Motor neuron (in vitro differentiated cells): ENCODE measurements around the gene LIG4. TPM values are rescaled to one million over a fixed set of nuclear protein-coding genes. Genes with fewer than 3 reads are reported as not detected.
A peak's percentile ranks its signal among the peaks of the same experiment; 100 is the strongest.

Source experiments
- ATAC-seq, 8 experiments: fragments of 200-7000 bp; cut with Tn5 transposase; replicated peaks in 6 of 8; 2 replicates each; pipeline ENCODE4 v1.8.0; 2021; ENCODE audit warnings: mild to moderate bottlenecking in 8 of 8, moderate library complexity in 8 of 8
- H3K27ac ChIP-seq, 2 donors: fragments of 250-450 bp; sonication (Bioruptor Pico); 2 replicates each; pipeline ENCODE4 v1.9.0; 2021; ENCODE audit warnings: antibody characterized with exemption in 2 of 2, mild to moderate bottlenecking in 2 of 2, moderate library complexity in 1 of 2
- H3K4me1 ChIP-seq, 2 donors: fragments of 250-450 bp; sonication (Bioruptor Pico); replicated peaks in 1 of 2; 2 replicates each; pipeline ENCODE4 v1.6.1; 2021; ENCODE audit warnings: antibody characterized with exemption in 2 of 2, mild to moderate bottlenecking in 2 of 2, moderate library complexity in 1 of 2
- H3K4me3 ChIP-seq, 5 donors: fragments of 250-450 bp; sonication (Bioruptor Pico); 2 replicates each; pipeline ENCODE4 v1.9.0; 2021; ENCODE audit warnings: antibody characterized with exemption in 5 of 5, mild to moderate bottlenecking in 5 of 5, moderate library complexity in 4 of 5
- WGBS, 10 experiments: fragments of 450-650 bp; shearing (Covaris generic); methylation state at CpG; one replicate each; pipeline ENCODE4 v1.0.0; 2022; 5-methylcytosine and 5-hydroxymethylcytosine counted together
- in situ Hi-C, 9 experiments: fragments of 400-800 bp; cut with MboI; loops; one replicate each; pipeline ENCODE4 v1.15.0; 2021; ENCODE audit warnings: low sequenced_read_pairs in 9 of 9, low pct_unique_long_range_greater_than_20kb in 2 of 9; ENCODE audit not compliant: unreplicated experiment in 9 of 9
- total RNA-seq, 8 experiments: library from RNA; unstranded; fragments of 300-600 nt; gene quantifications; 2 replicates each; pipeline versions ENCODE4 v1.2.3 to v1.2.4, GENCODE V29; 2022

Gene LIG4
- 10 to 100 TPM; 11.6 to 24.3 (median 20.3) TPM for total RNA-seq

DNA sequence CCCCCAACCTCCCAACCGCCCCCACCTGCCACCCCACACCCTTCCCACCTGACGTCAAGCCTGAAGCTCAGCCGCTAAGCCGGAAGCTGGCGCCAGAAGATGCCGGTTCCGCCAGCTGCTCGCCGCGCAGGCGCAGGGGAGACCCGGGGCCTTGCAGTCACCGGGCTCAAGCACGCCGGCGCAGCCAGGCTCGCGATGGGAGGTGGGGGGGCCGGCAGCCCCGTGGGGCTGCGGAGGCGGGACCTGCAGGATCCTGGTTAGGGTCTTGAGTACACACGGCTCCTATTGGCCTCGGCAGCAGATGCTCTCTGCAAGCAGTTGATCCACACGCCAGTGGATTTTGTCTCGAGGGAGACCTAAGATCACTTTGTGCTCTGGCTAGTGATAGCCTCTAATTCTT is at the start of gene LIG4:
TSS of gene LIG4 (minus strand) at position 101 of the 400 bp plus-strand sequence. CDS start 4,268 bp downstream, outside the sequence.
- Histone ChIP-seq H3K4me1 (peaks cover 13 to 26% of the 10 kb centered on the region in 2 donors), H3K27ac (peak within 1 kb of the TSS; percentile 18 to 20), H3K4me3 (peak within 1 kb of the TSS; percentile 49 to 59 (median 51))
- 0 to 20% (median 0%) methylated on average over 1 to 4 of the region's 26 CpGs; no CpG with 5 or more reads in 3 of the 10 experiments for WGBS, 10 experiments
- in situ Hi-C loops, result no loop called here
- ATAC-seq, result peak; percentile 59 to 86 (median 82)

DNA sequence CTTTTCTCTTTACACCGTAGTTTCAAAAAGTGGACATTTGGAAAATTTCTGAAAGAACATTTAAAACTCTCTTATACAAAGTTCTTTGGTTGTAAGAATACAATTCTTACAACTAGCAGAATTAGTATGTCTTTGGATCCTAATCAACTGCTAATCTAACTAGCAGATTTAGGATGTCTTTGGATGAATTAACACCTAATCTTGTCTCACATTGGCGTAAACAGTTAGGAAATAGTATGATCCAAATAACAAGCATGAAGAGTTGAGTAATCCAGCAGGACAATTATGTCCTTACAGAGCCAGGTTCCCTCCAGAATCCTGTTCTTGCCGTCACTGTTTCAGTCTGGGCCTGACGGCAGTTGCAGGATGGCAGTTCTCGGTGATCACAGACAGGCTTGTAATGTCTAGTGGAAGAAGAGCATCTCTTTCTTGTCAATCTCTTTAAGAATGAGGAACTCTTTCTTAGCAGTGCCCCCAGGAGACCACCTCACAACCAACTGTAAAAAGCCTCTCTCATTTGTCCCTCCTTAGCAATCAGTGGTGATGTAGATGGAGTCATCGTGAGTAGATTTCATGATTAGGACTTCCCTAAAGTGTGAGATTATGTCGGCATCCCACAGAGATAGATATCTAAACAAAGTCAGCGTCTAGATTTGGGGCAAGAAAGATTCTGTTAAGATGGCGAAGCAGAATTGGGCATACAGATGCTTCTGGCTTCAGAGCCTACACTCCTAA is 48.5 kb upstream of the LIG4 start:
- no peak for ATAC-seq
- in situ Hi-C loops, result no loop called here
- Histone ChIP-seq H3K27ac (no peak overlapping the region), H3K4me3 (no peak overlapping the region), H3K4me1 (no peaks in the 10 kb centered on the region)
- 74 to 100% (median 95%) methylated on average over 2 to 8 of the region's 9 CpGs; no CpG with 5 or more reads in 1 of the 10 experiments for WGBS, 10 experiments

DNA sequence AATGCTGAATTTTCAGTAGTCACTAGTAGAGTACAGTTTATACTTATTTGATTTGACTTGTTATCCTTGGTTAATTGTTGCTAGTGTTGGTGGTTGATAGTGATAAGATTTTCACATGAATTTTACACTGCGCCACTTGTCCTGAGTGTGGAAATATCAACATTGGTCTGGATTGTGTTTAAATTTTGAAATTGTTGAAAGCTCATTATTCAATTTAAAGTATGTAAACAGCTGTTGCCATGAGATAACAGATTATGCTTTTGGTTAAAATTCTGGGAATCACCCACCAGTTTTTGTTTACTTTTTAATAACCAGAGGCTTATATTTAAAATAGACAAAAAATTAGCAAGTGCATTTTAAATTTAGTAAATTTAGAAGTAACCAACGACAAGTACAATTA is 41.9 kb upstream of the LIG4 start:
- in situ Hi-C loops, result no loop called here
- WGBS, 10 experiments, result 23 to 92% (median 61%) methylated on average over 2 of the region's 2 CpGs; no CpG with 5 or more reads in 2 of the 10 experiments
- H3K4me1 ChIP-seq, result no peaks in the 10 kb centered on the region

DNA sequence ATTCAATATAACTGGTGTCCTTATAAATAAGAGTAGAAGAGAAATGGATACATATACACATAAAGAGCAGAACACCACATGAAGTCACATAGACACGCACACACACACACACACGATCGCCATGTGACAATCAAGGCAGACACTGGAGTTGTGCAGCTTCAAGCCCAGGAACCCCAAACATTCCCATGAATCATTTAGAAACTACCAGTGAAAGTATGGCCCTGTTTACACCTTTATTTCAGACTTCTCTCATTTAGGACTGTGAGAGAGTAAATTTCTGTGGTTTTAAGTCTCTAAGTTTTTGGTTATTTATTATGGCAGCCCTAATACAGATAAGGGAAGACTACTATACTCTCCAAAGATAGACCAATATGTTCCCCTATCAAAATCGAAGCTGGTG is 33.8 kb upstream of the LIG4 start:
- 71 to 100% (median 90%) methylated on average over 1 to 4 of the region's 4 CpGs; no CpG with 5 or more reads in 3 of the 10 experiments for WGBS, 10 experiments

More for the DNA sequence above, 41.9 kb upstream of the LIG4 start:
- ATAC-seq, result no peak
- H3K27ac ChIP-seq, result no peak overlapping the region
- no peak overlapping the region for H3K4me3 ChIP-seq

DNA sequence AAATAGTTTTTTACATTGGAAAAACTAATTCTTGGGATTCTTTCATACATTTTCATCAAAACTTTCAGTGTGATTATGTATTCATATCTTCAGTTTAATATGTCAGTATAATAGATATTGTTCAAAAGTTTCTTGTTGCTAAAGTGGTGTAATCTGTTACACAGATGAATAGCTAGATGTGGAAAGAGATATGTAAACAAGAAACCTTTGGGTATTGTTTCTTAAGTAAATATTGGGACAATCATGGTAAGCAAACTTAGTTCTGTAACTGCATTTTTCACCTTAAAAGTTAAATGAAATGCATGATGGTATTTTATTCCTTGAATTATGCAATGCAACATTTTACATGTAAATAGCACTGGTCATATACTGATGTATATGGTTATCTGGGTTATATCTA is 15.0 kb upstream of the LIG4 start:
- no peak overlapping the region for H3K27ac ChIP-seq
- no peak overlapping the region for H3K4me3 ChIP-seq
- in situ Hi-C loops, result no loop called here
- H3K4me1 ChIP-seq, result peaks cover 7 to 27% of the 10 kb centered on the region in 2 donors
- no peak for ATAC-seq

More for the DNA sequence above, 33.8 kb upstream of the LIG4 start:
- no peak for ATAC-seq
- no peaks in the 10 kb centered on the region for H3K4me1 ChIP-seq
- in situ Hi-C loops, result no loop called here
- H3K27ac ChIP-seq, result no peak overlapping the region
- no peak overlapping the region for H3K4me3 ChIP-seq

DNA sequence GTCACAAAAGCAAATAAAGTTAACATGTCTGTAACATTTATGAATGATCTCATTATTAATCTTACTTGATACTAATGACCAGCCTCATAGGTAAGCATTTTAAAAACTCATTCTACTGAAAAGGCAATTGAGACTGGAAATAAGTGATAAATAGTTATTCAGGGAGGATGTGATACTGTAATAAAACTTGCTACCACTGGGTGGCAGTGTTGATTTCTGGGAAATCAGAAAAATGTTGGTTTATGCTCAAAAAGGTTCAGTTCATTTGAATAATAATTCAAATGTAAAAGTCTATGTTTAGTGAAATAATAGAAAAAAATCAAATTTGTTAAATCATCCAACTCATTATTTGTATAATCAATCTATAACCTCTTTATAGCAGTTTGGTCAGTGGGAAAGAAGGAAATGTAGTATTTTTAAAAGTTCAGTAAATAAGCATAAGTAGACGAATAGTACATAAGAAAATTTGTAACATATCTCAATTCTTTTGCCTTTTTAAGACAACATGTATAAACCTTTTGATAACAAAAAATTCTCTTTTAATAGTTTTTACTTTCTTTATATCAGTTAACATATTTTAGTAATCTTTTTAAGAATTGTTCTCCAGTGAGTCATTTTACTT is 12.4 kb upstream of the LIG4 start:
- no peak overlapping the region for H3K27ac ChIP-seq
- H3K4me3 ChIP-seq, result no peak overlapping the region
- 83 to 100% (median 100%) methylated on average over 1 of the region's 1 CpG; no CpG with 5 or more reads in 2 of the 10 experiments for WGBS, 10 experiments
- in situ Hi-C loops, result no loop called here
- no peak for ATAC-seq
- peaks cover 7 to 41% of the 10 kb centered on the region in 2 donors for H3K4me1 ChIP-seq

DNA sequence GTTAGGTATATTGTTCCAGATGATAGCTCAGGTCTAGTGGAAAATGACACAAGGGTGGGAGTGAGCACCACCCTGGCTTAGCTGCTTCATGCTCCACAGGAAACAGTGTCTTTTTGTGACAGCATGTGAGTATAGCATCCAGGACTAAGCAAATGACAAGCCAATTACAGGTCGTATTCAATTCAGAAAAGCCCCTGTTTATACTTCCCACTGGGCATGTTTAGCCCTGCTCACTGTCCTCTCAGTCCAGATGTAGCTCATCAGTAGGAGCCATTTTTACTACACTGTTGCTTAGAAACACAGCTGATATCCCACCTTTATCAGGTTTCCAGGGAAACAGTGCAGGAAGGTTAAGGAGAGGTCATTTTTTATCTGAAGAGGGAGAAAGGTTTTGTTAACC is 10.8 kb upstream of the LIG4 start:
- ATAC-seq, result peak in 7 of 8 experiments; percentile 31 to 94 (median 90)
- Histone ChIP-seq H3K4me1 (peaks cover 9 to 48% of the 10 kb centered on the region in 2 donors), H3K4me3 (no peak overlapping the region), H3K27ac (peak overlapping the region; percentile 5 to 82)
- WGBS, 10 experiments, result 17 to 100% (median 70%) methylated on average over 1 of the region's 1 CpG; no CpG with 5 or more reads in 7 of the 10 experiments
- in situ Hi-C loops, result no loop called here

DNA sequence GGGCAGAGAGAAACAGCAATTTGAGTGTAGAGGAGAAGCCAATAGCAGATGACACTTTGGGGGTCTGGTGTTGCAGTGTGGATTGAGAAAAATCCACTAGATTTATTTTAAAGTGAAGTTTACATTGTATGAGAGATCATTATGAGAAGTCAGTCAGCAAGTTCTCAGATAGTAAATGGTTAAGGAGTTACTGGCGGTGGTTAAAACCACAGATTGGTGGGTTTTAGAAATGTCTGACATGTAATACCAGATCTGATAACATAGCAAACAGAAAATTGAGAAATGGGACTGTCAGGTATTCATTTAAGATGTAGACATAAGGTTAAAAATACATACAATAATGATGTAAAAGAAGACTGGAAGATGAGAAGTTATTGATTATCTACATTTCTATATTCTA is 10.1 kb upstream of the LIG4 start:
- Histone ChIP-seq H3K27ac (no peak overlapping the region), H3K4me3 (no peak overlapping the region), H3K4me1 (peaks cover 9 to 54% of the 10 kb centered on the region in 2 donors)
- in situ Hi-C loops, result no loop called here
- no peak for ATAC-seq
- 40 to 100% (median 94%) methylated on average over 1 of the region's 1 CpG; no CpG with 5 or more reads in 2 of the 10 experiments for WGBS, 10 experiments

DNA sequence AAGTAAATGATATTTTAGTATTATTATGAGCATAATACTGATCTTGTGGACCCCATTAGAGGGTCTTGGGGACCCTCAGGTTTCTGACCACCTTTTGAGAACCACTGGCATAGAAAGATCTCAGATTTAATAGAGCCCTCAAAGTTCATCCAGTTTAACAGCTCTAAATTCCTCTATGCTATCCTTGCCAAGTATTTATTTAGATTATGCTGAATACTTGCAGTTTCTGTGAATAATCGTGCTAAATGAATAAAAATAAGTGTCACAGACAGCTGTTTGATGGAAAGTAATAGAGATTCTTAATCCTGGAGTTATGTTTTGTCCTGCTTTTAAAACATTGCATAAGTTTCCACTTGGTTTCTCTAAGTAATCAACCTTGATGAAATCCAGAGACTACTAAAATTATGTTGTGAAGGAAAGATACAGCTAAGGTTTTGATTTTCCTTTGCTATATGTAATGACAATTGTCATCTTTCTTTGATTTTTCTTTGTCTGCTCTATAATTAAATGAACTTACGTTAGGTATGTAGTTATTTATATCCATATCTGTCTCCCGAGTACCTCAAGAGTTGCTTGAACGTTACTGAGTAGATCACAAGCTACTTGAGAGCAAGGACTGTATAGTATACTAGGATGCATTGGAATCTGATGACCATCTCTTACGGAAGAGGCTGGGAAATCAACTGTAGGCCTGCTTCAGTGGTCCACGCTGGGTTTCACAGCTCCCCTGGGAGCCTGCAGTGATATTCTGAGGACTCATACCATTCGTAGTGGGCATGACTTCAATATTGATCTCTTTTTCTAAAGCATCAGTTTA is 8.6 kb upstream of the LIG4 start:
- peak in 3 of 8 experiments; percentile 64 to 73 (median 73) for ATAC-seq
- H3K27ac ChIP-seq, result no peak overlapping the region
- WGBS, 10 experiments, result 0 to 100% (median 81%) methylated on average over 1 to 6 of the region's 7 CpGs
- no peak overlapping the region for H3K4me3 ChIP-seq
- in situ Hi-C loops, result no loop called here
- H3K4me1 ChIP-seq, result peaks cover 16 to 59% of the 10 kb centered on the region in 2 donors

DNA sequence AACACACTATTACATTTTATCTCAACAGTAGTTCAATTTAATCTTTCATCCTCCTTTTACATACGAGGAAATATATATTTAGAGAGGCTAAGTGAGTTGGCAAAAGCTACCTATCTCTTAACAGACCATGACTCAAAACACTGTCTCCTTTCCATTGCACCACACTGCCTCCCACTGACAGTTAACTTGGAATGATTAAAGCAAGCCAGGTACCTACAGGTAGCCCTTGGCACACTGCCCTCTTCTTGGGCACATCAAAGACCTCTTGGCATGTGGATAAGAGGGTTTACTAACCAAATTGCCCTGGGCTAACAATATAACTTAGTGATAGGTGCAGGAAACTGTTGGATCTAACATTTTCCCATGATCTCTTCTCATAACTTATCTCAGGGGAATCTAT is 4.7 kb upstream of the LIG4 start:
- Histone ChIP-seq H3K27ac (no peak overlapping the region), H3K4me1 (peaks cover 16 to 41% of the 10 kb centered on the region in 2 donors), H3K4me3 (no peak overlapping the region)
- ATAC-seq, result no peak
- 20 to 100% (median 73%) methylated on average over 1 of the region's 1 CpG; no CpG with 5 or more reads in 3 of the 10 experiments for WGBS, 10 experiments
- in situ Hi-C loops, result no loop called here

DNA sequence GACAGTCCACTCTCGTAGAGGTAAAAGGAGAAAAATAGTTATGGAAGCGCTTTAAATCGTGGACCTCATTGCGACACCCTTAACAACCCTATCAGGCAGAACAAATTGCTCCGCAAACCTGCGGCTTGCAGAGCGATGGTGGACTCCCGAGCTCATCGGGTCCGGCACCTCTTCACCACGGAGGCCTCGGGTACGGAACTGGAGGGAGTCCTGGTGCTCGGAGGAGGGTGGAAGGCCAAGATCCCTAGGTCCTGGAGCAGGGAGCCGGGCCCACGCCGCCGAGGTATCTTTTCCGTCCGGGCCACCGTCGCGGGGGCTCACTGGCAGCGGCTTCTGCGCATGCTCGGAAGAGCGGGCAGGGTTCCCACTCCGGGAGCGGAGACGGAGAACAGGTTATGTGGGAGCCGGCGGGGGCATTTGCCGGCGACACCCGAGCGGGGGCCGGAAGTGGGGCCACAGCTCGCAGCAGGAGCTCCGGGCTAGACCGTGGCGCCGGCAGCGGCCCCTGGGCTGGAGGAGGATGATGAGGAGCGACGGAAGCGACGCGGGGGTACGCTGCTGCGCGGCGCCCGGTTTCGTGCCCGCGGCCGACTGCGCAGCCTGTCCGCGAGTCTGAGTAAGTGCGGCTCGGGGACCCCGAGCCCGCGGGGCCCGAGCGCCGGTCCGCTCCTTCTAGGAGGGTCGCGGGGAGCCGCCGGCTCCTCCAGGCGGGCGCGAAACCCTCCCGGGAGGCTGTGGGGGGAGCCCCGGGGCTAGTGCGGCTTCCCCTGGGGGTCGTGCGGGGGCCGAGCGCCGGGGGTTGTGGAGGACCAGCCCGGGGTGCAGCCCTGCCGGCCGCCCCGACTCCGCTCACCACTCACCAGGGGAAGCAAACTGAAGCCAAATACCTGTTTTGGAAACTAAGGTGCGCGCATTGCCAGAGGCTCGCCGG is 3.0 kb upstream of the LIG4 start, which contains the start of gene ABHD13:
TSS of gene ABHD13 (plus strand) at position 349 of the 931 bp plus-strand sequence. CDS start 10,827 bp downstream, outside the sequence.
- Histone ChIP-seq H3K27ac (peak within 1 kb of the TSS; percentile 87 to 94), H3K4me3 (peak within 1 kb of the TSS; percentile 79 to 90 (median 83)), H3K4me1 (peaks cover 16 to 37% of the 10 kb centered on the region in 2 donors)
- WGBS, 10 experiments, result 0 to 1% (median 0%) methylated on average over 1 to 17 of the region's 93 CpGs; no CpG with 5 or more reads in 2 of the 10 experiments
- ATAC-seq, result peak; percentile 69 to 85 (median 74)
- in situ Hi-C loops, result no loop called here
